Measurements from ENCODE around the gene TOP3B. TPM values are rescaled to one million over a fixed set of nuclear protein-coding genes. Genes with fewer than 3 reads are reported as not detected.

The TOP3B gene
- total RNA-seq, 1 donor from 2014 or later = 32.1 TPM

DNA sequence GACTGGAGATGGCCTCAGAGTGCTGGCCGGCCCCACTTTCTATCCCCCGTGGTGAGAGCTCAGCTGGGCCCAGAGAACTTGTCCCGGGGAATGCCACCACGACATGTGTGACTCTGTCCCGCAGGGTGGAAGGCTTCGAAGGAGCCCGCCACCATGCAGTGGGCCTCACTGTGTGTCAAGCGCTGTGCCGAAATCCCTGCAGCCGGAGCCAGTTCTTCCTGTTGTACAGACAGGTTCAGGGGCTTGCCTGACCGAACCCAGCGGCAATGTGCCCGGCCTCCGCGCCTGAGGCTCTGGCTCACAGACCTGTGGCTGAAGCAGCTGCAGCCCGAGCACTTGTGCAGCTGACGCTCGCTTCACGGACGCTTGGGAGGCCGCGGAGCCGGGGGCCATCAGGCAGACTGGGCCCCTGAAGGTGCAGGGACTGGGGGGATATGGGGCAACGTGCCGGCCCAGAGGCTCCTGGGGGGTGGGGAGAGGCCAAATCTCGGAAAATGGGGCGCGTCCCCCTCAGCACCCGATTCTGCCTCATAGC is 30.6 kb downstream of the TOP3B start:
- Histone ChIP-seq H3K4me3 (peak overlapping the region; percentile 78), H3K27me3 (ENCODE audit: low read depth) (no peaks in the 10 kb centered on the region), H3K4me1 (peaks cover 52% of the 10 kb centered on the region), H3K36me3 (no peaks in the 10 kb centered on the region), H3K9me3 (no peaks in the 10 kb centered on the region), H3K27ac (peak overlapping the region; percentile 94)
- DNase-seq = peak; percentile 73
- ATAC-seq = peak; percentile 61 to 73
- intact Hi-C loops (cut with DNase I) = no loop called here
- no peak for TF ChIP-seq CTCF (IDR thresholded peaks at IDR 0.05)

GRCh38 chr22:21951062-21951461 is 31.5 kb downstream of the TOP3B start:
- no peak for DNase-seq
- Histone ChIP-seq H3K9me3 (no peaks in the 10 kb centered on the region), H3K4me1 (peaks cover 61% of the 10 kb centered on the region), H3K36me3 (peaks cover under 1% of the 10 kb centered on the region), H3K27ac (peak overlapping the region; percentile 94), H3K27me3 (ENCODE audit: low read depth) (no peaks in the 10 kb centered on the region), H3K4me3 (peak overlapping the region; percentile 78)
- ATAC-seq = no peak
- no peak for TF ChIP-seq CTCF (IDR thresholded peaks at IDR 0.05)
- intact Hi-C loops (cut with DNase I) = no loop called here

DNA sequence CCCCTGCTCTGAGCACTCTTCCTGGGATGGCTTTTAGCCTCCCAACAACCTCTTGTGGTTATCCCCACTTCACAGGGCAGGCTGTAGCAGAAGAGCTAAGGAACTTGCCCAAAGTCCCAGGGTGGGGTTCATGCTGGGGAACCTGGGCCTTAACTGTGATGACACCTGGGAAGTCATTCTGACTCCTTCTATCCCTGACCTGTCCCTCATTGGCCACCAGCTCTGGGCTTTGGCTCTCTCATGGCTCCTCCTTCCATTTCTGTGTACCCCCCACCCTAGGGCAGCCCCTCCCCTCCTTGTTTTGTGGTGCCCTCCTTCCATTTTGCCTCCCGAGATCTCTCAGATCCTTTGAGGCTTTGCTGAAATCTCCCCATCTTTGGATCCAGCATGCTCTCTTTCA is 32.6 kb downstream of the TOP3B start:
- Histone ChIP-seq H3K27ac (peak overlapping the region; percentile 94), H3K27me3 (ENCODE audit: low read depth) (no peaks in the 10 kb centered on the region), H3K9me3 (no peaks in the 10 kb centered on the region), H3K36me3 (peaks cover 12% of the 10 kb centered on the region), H3K4me3 (peak overlapping the region; percentile 0), H3K4me1 (peaks cover 73% of the 10 kb centered on the region)
- DNase-seq (no peak), ATAC-seq (no peak)
- TF ChIP-seq CTCF (IDR thresholded peaks at IDR 0.05) = no peak
- intact Hi-C loops (cut with DNase I) = no loop called here

DNA sequence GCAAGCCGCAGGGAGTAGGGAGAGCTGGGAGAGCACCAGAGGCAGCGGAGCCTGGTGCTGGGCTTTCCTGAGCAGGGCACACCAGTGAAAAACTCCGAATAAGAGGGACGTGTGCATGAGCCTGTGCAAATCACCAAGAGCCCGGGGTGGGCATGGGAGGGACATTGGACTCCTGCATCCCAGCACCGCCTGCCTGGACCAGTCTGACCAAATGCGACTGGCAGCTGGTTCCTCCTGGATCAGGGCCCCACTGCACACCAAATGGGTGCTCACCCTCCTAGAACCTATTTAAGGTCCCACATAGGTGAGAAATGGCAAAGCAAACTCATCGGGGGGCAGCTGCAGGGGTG is 33.0 kb downstream of the TOP3B start:
- no peak for DNase-seq
- intact Hi-C loops (cut with DNase I) = no loop called here
- TF ChIP-seq CTCF (IDR thresholded peaks at IDR 0.05) = no peak
- Histone ChIP-seq H3K27me3 (ENCODE audit: low read depth) (no peaks in the 10 kb centered on the region), H3K4me3 (peak overlapping the region; percentile 0), H3K36me3 (peaks cover 16% of the 10 kb centered on the region), H3K9me3 (no peaks in the 10 kb centered on the region), H3K27ac (peak overlapping the region; percentile 94), H3K4me1 (peaks cover 77% of the 10 kb centered on the region)
- no peak for ATAC-seq

GRCh38 chr22:21948824-21949568 is 33.6 kb downstream of the TOP3B start:
- Histone ChIP-seq H3K4me3 (no peak overlapping the region), H3K9me3 (no peaks in the 10 kb centered on the region), H3K27ac (peak overlapping the region; percentile 94), H3K4me1 (peaks cover 82% of the 10 kb centered on the region), H3K36me3 (peaks cover 21% of the 10 kb centered on the region), H3K27me3 (ENCODE audit: low read depth) (no peaks in the 10 kb centered on the region)
- no peak for ATAC-seq
- no peak for DNase-seq
- TF ChIP-seq CTCF (IDR thresholded peaks at IDR 0.05) = no peak
- intact Hi-C loops (cut with DNase I) = no loop called here
